Measurements from ENCODE around the gene CYSLTR2. TPM values are rescaled to one million over a fixed set of nuclear protein-coding genes. Genes with fewer than 3 reads are reported as not detected.

The CYSLTR2 gene
- total and polyA plus RNA-seq, 2 of the 8 experiments (the other 6 are each of a cell fraction or from before 2014, with no cell fraction given) = not detected

- H3K4me1 ChIP-seq (replicated peaks in 1 of 4; ENCODE audit: control insufficient read depth in 3 of 4, insufficient read depth in 4 of 4, low read length in 3 of 4) = no peaks in the 10 kb centered on the region
- TF ChIP-seq POLR2A (IDR thresholded peaks at IDR 0.05; ENCODE audit: control extremely low read depth in 1 of 2, low read depth in 2 of 2, low read length in 2 of 2) (no peak), EP300 (IDR thresholded peaks at IDR 0.05; ENCODE audit: borderline replicate concordance in 1 of 2, low read depth in 2 of 2, low read length in 2 of 2) (no peak), CTBP2 (IDR thresholded peaks at IDR 0.05; ENCODE audit: borderline replicate concordance, insufficient read depth, insufficient read length, low read length) (no peak), RBBP5 (IDR thresholded peaks at IDR 0.05; ENCODE audit: borderline replicate concordance, low read depth, low read length) (no peak)
- H2AK5ac ChIP-seq (ENCODE audit: low read depth, low read length) = no peak overlapping the region
- no peak overlapping the region for H2BK20ac ChIP-seq (ENCODE audit: low read length)
- H3K36me3 ChIP-seq (ENCODE audit: control insufficient read depth in 2 of 4, insufficient read depth in 4 of 4, low read length in 3 of 4) = no peaks in the 10 kb centered on the region
- no peak for DNase-seq (ENCODE audit: low read depth in 1 of 2, low spot score in 2 of 2)
- no peak overlapping the region for H2BK120ac ChIP-seq (replicated peaks; ENCODE audit: low read depth, low read length)
- no peak overlapping the region for H3K4me3 ChIP-seq (ENCODE audit: extremely low read depth in 1 of 4, insufficient read depth in 2 of 4, low read depth in 3 of 4, low read length in 4 of 4)
- H2BK12ac ChIP-seq (ENCODE audit: low read depth, low read length) = no peak overlapping the region
- H4K5ac ChIP-seq (ENCODE audit: insufficient read length, low read depth, low read length) = no peak overlapping the region
- no peaks in the 10 kb centered on the region for H3K79me1 ChIP-seq (ENCODE audit: low read depth, low read length)
- H2AFZ ChIP-seq (ENCODE audit: low read length) = no peak overlapping the region
- H3K9me3 ChIP-seq (ENCODE audit: insufficient read depth in 2 of 2, low read depth in 1 of 2, low read length in 1 of 2) = peaks cover 5 to 7% of the 10 kb centered on the region in 2 experiments; a peak in 1 of 4 replicates
- no peak overlapping the region for H3K14ac ChIP-seq (ENCODE audit: insufficient read length)
- H4K8ac ChIP-seq (ENCODE audit: extremely low read depth, insufficient read depth, low read length) = no peak overlapping the region
- H3K23ac ChIP-seq (ENCODE audit: insufficient read length) = no peak overlapping the region
- H4K91ac ChIP-seq (replicated peaks; ENCODE audit: insufficient read length, low read length) = no peak overlapping the region
- no peaks in the 10 kb centered on the region for H3K79me2 ChIP-seq (ENCODE audit: control insufficient read depth in 1 of 2, insufficient read depth in 2 of 2, low read length in 2 of 2)
- WGBS, 2 experiments (ENCODE audit: extremely low coverage in 1 of 2, insufficient coverage in 1 of 2, insufficient read length in 1 of 2, insufficient replicate concordance in 2 of 2, low coverage in 1 of 2, low lambda C conversion rate in 2 of 2, missing lambda C conversion rate in 1 of 2) = 93% methylated on average over 1 of the region's 1 CpG; no CpG with 5 or more reads in 1 of the 2 experiments
- H3K27ac ChIP-seq (ENCODE audit: low read depth, low read length) = no peak overlapping the region
- no peak overlapping the region for H3K4me2 ChIP-seq (ENCODE audit: insufficient read depth in 1 of 2, low read depth in 2 of 2, low read length in 2 of 2)
- no peak overlapping the region for H2BK15ac ChIP-seq (ENCODE audit: low read length)
- POLR2A ChIA-PET (ENCODE audit: partially characterized antibody) = no interaction called here
- no peak overlapping the region for H3K18ac ChIP-seq (ENCODE audit: extremely low read depth, low read length)
- H4K20me1 ChIP-seq (replicated peaks in 1 of 2; ENCODE audit: control insufficient read depth in 1 of 2, insufficient read depth in 2 of 2, low read length in 2 of 2) = no peaks in the 10 kb centered on the region
- no peak for FAIRE-seq
- no peak overlapping the region for H2BK5ac ChIP-seq (ENCODE audit: low read depth, low read length)
- H3K23me2 ChIP-seq (ENCODE audit: low read depth, low read length) = no peaks in the 10 kb centered on the region
- H3K56ac ChIP-seq (replicated peaks; ENCODE audit: insufficient read length, low read depth, low read length) = no peak overlapping the region
- H3K9ac ChIP-seq (replicated peaks in 1 of 4; ENCODE audit: extremely low read depth in 1 of 4, low read depth in 3 of 4, low read length in 3 of 4) = no peak overlapping the region
- H3K27me3 ChIP-seq (replicated peaks in 1 of 4; ENCODE audit: control insufficient read depth in 3 of 4, extremely low read depth in 1 of 4, insufficient read depth in 3 of 4, low read length in 3 of 4) = no peaks in the 10 kb centered on the region
- CTCF ChIA-PET (ENCODE audit: partially characterized antibody) = interaction anchor here (1.4 to 2.1 kb wide), 2 partner anchors 57 to 93 kb away, joined by 4 to 5 read pairs; no protein-coding TSS in a partner anchor
- no peak overlapping the region for H3K4ac ChIP-seq (replicated peaks; ENCODE audit: insufficient read length, low read depth, low read length)
Observed at GRCh38 chr13:48675247-48675646, 21.5 kb downstream of the CYSLTR2 start.
